ENCODE results near the gene CCM2. TPM values are rescaled to one million over a fixed set of nuclear protein-coding genes. Genes with fewer than 3 reads are reported as not detected.
A peak's percentile ranks its signal among the peaks of the same experiment; 100 is the strongest.

CCM2 gene
- total RNA-seq, 1 experiment from 2014 or later = 62.9 TPM

GRCh38 chr7:44984478-44984758 is 15.6 kb upstream of the CCM2 start:
- no peak for TF ChIP-seq CTCF (IDR thresholded peaks at IDR 0.05; ENCODE audit: unreplicated experiment)
- Mint-ChIP-seq H3K36me3 (ENCODE audit: insufficient read depth, unreplicated experiment) (peaks cover 85% of the 10 kb centered on the region), H3K27me3 (ENCODE audit: unreplicated experiment) (no peaks in the 10 kb centered on the region), H3K9me3 (ENCODE audit: low read depth, unreplicated experiment) (peaks cover 2% of the 10 kb centered on the region), H3K4me3 (ENCODE audit: low read depth, unreplicated experiment) (peak overlapping the region; percentile 86), H3K27ac (ENCODE audit: unreplicated experiment) (peak overlapping the region; percentile 98), H3K4me1 (ENCODE audit: low read depth, unreplicated experiment) (peaks cover 53% of the 10 kb centered on the region)
- DNase-seq = no peak
- BruUV-seq (replicated peaks) = no TSS peak
- intact Hi-C loops (cut with micrococcal nuclease; ENCODE audit: unreplicated experiment) = no loop called here
- CTCF ChIA-PET = interaction anchor here (0.6 to 5.0 kb wide), 2 partner anchors 11 to 15 kb away, joined by 3 to 30 read pairs; partner anchors contain the start of gene CCM2

- DNase-seq = no peak
- intact Hi-C loops (cut with micrococcal nuclease; ENCODE audit: unreplicated experiment) = no loop called here
- Mint-ChIP-seq H3K36me3 (ENCODE audit: insufficient read depth, unreplicated experiment) (peaks cover 83% of the 10 kb centered on the region), H3K27ac (ENCODE audit: unreplicated experiment) (peak overlapping the region; percentile 98), H3K27me3 (ENCODE audit: unreplicated experiment) (no peaks in the 10 kb centered on the region), H3K4me1 (ENCODE audit: low read depth, unreplicated experiment) (peaks cover 58% of the 10 kb centered on the region), H3K4me3 (ENCODE audit: low read depth, unreplicated experiment) (peak overlapping the region; percentile 86), H3K9me3 (ENCODE audit: low read depth, unreplicated experiment) (peaks cover 2% of the 10 kb centered on the region)
- CTCF ChIA-PET = interaction anchor here (0.7 to 5.0 kb wide), 3 partner anchors 12 to 151 kb away, joined by 3 to 30 read pairs (median 3); no protein-coding TSS in a partner anchor
- TF ChIP-seq CTCF (IDR thresholded peaks at IDR 0.05; ENCODE audit: unreplicated experiment) = no peak
- TSS peak; percentile 69 for BruUV-seq (replicated peaks)
Measured at GRCh38 chr7:44985033-44985695, 14.8 kb upstream of the CCM2 start.

- no TSS peak for BruUV-seq (replicated peaks)
- TF ChIP-seq CTCF (IDR thresholded peaks at IDR 0.05; ENCODE audit: unreplicated experiment) = no peak
- CTCF ChIA-PET = interaction anchor here (0.7 to 5.0 kb wide), 3 partner anchors 13 to 151 kb away, joined by 3 to 30 read pairs (median 3); no protein-coding TSS in a partner anchor
- H3K4me1 Mint-ChIP-seq (ENCODE audit: low read depth, unreplicated experiment) = peaks cover 65% of the 10 kb centered on the region
- peaks cover 80% of the 10 kb centered on the region for H3K36me3 Mint-ChIP-seq (ENCODE audit: insufficient read depth, unreplicated experiment)
- no peaks in the 10 kb centered on the region for H3K27me3 Mint-ChIP-seq (ENCODE audit: unreplicated experiment)
- intact Hi-C loops (cut with micrococcal nuclease; ENCODE audit: unreplicated experiment) = loop anchor here (1.0 kb wide), 1 partner anchor 126 kb away; no protein-coding TSS in a partner anchor
- DNase-seq = no peak
- peaks cover 2% of the 10 kb centered on the region for H3K9me3 Mint-ChIP-seq (ENCODE audit: low read depth, unreplicated experiment)
- H3K4me3 Mint-ChIP-seq (ENCODE audit: low read depth, unreplicated experiment) = peak overlapping the region; percentile 86
- H3K27ac Mint-ChIP-seq (ENCODE audit: unreplicated experiment) = peak overlapping the region; percentile 98
Measured at GRCh38 chr7:44985900-44986217, 14.1 kb upstream of the CCM2 start.

- BruUV-seq (replicated peaks) = no TSS peak
- Mint-ChIP-seq H3K4me1 (ENCODE audit: low read depth, unreplicated experiment) (peaks cover 66% of the 10 kb centered on the region), H3K4me3 (ENCODE audit: low read depth, unreplicated experiment) (peak overlapping the region; percentile 86), H3K27me3 (ENCODE audit: unreplicated experiment) (no peaks in the 10 kb centered on the region), H3K27ac (ENCODE audit: unreplicated experiment) (peak overlapping the region; percentile 98), H3K9me3 (ENCODE audit: low read depth, unreplicated experiment) (peaks cover 2% of the 10 kb centered on the region), H3K36me3 (ENCODE audit: insufficient read depth, unreplicated experiment) (peaks cover 75% of the 10 kb centered on the region)
- DNase-seq = peak; percentile 98
- intact Hi-C loops (cut with micrococcal nuclease; ENCODE audit: unreplicated experiment) = loop anchor here (1.0 kb wide), 1 partner anchor 126 kb away; no protein-coding TSS in a partner anchor
- CTCF ChIA-PET = interaction anchor here (0.7 to 5.0 kb wide), 3 partner anchors 10 to 150 kb away, joined by 3 to 30 read pairs (median 3); no protein-coding TSS in a partner anchor
- no peak for TF ChIP-seq CTCF (IDR thresholded peaks at IDR 0.05; ENCODE audit: unreplicated experiment)
Measured at GRCh38 chr7:44986218-44987053, 13.6 kb upstream of the CCM2 start.
